GM18858 (cell line): ENCODE results near the gene MARS2.
A peak's percentile ranks its signal among the peaks of the same experiment; 100 is the strongest.
"Not testable (repeated sequence)": the region's sequence is repeated elsewhere in the genome, so short reads cannot be mapped to it uniquely, and the experiment has no call there.

ENCODE experiments used
- ATAC-seq: cut with Tn5 transposase; IDR thresholded peaks from one replicate; pipeline ENCODE4 v1.9.1; 2021; ENCODE audit not compliant: unreplicated experiment

The MARS2 gene

DNA sequence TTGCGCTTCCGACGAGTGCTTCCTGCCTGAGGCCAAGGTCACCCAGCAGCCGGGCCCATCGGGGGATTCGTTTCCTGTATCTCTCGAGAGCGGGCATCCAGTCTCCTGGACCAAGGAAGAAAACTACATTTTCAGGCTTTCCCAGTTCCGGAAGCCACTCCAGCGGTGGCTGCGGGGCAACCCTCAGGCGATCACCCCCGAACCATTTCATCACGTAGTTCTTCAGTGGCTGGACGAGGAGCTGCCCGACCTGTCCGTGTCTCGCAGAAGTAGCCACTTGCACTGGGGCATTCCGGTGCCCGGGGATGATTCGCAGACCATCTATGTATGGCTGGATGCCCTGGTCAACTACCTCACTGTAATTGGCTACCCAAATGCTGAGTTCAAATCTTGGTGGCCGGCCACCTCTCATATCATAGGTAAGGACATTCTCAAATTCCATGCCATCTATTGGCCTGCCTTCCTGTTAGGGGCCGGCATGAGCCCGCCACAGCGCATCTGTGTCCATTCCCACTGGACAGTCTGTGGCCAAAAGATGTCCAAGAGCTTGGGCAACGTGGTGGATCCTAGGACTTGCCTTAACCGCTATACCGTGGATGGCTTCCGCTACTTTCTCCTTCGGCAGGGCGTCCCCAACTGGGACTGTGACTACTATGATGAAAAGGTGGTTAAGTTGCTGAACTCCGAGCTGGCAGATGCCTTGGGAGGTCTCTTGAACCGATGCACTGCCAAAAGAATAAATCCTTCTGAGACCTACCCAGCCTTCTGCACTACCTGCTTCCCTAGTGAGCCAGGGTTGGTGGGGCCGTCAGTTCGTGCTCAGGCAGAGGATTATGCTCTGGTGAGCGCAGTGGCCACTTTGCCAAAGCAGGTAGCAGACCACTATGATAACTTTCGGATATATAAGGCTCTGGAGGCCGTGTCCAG is 1.0 kb downstream of the MARS2 start:
- ATAC-seq = no peak

DNA sequence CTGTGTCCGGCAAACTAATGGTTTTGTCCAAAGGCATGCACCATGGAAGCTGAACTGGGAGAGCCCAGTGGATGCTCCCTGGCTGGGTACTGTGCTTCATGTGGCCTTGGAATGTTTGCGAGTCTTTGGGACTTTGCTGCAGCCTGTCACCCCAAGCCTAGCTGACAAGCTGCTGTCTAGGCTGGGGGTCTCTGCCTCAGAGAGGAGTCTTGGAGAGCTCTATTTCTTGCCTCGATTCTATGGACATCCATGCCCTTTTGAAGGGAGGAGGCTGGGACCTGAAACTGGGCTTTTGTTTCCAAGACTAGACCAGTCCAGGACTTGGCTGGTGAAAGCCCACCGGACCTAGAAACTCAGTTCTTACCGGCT is 1.7 kb downstream of the MARS2 start:
- no peak for ATAC-seq

DNA sequence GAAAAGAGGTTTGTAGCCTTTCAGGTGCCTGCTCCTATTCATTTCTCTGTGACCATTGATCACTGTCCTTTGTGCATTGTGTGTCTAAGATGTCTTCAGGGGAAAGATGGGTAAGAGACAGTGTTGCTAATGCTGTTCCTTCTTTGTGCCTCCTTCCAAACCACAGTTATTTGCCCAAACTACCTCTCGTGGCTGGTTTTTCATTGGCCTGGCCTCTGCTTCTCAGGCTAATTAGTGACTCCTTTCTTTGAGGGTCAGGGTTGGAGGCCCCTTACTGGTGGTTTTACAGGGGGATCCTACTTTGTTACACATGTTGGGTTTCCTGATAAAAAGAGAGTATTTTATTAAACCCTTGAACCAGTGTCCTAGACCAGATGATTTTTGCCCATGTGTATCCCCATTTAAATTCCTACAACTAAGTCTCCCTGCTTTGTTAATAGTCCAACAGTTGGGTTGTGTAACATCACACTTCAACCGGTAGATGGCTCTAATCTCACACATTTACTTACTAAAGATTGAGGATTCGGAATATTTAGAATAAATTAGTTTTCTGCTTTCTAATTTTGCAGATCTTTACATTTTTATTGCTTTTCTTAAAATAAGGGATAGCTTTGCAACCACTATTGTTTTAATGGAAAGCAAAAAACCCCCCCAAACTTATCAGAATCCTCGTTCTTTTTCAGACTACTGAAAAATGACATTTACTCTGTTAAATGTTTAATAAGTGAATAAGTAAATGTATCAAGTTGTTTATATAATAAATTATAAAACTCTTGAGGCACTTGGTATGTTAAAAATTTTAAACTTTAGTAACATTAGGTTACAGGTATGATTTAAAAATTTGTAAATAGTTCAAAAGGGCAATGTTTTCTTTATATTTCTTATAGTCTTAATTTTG is 2.4 kb downstream of the MARS2 start:
- no peak for ATAC-seq

DNA sequence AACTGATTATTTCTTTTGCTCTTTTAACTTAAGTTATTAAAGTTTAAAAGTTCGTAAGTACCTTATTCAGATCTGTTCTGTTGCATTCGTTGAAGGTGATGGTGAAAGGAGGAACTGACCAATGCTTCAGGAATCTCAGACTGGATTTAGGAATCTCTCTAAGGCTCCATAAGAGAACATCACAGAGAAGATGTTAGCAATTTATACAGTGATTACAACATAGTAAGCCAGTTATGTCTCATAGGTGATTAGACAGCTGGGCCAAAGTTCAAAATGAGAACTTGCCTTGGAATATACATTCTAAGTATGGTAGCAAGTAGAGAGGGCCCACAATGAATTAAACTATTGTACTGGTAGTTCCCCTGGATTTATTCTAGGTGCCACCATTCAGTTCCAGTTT is 3.2 kb downstream of the MARS2 start:
- ATAC-seq = no peak

DNA sequence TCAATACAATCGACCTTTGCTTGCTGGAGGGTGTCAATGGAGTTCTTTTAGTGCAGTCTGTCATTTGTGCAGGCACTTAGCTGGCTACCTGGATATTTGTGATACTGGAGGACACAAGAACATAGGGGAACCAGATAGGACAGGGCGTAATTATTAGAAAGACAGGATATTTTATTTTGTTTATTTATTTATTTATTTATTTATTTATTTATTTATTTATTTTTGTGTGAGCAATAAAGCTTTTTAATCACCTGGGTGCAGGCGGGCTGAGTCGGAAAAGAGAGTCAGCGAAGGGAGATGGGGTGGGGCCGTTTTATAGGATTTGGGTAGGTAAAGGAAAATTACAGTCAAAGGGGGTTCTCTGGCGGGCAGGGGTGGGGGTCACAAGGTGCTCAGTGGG is 4.0 kb downstream of the MARS2 start:
- ATAC-seq = not testable (repeated sequence)

DNA sequence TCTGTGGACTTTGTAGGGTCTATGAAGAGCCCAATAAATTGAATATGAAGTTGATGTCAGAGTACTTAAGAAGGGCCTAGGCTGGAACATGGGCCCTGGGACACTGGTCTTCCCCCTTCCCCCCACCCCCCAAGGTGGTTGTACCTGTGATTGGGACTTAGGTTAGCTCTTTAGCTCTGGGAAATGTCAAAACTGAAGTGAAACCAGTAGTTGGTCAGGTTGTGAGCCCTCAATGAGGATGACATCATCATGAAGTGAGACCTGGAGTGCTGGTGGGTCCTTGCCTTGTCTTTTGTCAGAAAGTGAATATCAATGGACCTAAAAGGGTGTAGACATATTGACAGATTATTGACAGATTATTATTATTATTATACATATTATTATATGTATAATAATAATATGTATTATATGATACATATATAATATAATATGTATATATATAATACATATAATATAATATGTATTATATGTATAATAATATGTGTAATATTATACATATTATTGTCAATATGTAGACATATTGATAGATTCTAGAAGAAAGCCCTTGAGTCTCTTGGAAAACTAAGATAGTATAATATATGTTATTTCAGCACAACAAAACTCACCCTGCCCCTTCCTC is 5.4 kb downstream of the MARS2 start:
- peak; percentile 85 for ATAC-seq

DNA sequence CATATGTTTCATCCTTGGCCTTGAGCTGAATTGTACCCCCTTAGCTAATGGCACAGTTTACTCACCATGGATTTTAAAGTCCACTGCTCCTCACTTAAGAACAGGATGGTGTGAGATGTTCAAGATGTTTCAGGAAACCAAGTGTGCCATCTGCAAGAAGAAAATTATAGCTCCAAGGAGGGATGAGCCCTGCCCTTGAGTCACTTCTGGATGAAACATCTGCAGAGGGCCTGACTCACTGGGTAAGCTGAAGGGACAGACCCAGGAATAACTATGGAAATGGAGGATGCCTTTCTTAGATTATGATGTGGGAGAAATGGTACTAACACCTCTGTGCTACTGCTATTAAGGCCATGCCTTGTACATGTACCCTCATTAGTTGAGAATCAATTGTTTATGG is 6.4 kb downstream of the MARS2 start:
- no peak for ATAC-seq

DNA sequence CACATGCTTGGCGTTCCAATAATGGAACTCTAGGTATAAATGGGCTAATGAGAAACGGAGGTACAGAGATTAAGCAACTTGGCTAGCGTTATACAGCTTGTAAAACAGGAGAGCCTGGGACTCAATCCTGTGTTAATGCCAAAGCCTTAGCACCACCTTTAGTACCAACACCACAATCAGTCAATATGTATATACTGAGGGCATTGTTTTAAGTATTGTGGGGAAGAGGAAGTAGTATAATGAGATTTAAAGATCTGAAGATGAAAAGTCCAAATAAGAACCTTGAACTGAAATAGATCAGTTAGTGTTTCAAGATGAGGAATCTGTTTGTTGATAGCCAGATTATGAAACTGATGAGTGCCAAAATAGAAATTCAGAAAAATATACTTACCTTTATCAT is 8.1 kb downstream of the MARS2 start:
- no peak for ATAC-seq

DNA sequence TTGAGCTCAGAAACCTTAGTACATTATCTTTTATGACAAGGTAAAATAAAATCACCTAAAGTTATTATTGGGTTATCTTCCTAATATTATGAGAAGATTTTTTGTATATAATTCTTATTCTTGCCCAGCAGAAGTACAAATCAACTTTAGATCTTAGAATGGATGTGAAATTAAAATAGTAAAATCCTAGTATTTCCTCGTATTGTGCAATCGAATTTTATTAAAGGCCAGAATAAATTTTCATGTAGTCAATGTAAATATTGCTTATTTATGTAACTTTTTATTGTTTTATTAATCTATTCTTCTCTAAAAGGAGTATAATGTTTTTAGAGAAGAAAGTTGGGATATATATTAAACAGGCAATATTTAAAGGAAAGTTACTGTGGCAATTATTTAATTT is 12.7 kb downstream of the MARS2 start:
- no peak for ATAC-seq

DNA sequence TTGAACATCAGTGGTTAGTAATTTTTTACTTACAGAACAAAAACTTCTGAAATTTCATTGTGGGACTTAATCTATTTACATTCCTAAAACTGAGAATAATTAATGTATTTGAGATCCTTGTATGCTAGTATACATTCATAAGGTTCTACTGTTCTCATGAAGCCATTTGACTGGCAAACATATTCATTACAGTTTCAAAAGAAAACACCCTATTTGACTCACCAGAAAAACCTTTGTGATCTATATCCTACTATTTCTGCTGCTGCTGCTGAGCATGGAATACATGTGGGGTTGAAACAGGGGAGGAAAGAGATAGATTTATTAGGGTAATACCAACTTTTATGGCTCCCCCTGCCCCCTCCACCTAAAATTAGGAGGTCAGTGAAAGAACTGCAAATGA is 21.8 kb downstream of the MARS2 start:
- ATAC-seq = no peak

DNA sequence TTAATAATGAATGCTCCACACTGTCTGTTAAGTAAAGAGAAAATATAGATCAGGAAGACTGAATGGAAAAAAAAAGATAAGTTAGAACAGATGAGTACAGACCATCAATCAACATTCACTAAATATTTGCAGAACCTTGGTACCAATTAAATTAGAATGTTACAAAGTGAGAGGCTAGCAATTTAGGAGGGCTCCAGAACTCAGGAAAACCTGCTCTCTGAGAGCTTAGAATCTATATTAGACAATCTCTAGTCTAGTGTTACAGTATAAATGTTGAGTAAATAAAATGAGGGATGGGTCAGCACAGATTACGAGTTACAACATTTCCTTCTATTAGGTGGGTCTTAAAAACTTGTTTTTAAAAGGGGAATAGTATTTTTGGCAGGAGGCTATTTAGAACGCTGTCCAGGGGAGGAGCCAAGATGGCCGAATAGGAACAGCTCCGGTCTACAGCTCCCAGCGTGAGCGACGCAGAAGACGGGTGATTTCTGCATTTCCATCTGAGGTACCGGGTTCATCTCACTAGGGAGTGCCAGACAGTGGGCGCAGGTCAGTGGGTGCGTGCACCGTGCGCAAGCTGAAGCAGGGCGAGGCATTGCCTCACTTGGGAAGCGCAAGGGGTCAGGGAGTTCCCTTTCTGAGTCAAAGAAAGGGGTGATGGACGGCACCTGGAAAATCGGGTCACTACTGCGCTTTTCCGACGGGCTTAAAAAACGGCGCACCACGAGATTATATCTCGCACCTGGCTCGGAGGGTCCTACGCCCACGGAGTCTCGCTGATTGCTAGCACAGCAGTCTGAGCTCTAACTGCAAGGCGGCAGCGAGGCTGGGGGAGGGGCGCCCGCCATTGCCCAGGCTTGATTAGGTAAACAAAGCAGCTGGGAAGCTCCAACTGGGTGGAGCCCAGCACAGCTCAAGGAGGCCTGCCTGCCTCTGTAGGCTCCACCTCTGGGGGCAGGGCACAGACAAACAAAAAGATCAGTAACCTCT is 23.7 kb downstream of the MARS2 start:
- not testable (repeated sequence) for ATAC-seq

DNA sequence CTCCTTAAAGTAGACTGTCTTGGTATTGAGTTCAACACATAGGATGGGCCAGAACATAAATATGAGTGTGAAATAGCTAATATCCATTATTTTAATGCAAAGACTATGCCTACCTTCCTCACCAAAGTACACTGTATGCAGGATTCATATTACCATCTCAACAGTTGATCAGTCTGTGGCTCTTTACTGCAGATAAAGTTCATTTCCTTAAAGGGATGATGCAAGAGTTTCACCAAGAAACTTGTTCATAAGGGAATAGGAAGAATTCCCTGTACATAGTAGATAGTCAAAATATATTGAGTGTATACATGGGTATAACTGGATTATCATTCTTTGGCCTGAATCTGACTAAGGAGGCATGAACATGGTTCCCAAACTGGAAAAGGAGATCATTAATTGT is 35.0 kb downstream of the MARS2 start:
- no peak for ATAC-seq
